NOMO-1 (cell line): ENCODE measurements around the gene VIPR2.
A peak's percentile ranks its signal among the peaks of the same experiment; 100 is the strongest.

ENCODE experiments used
- DNase-seq, 2 experiments: peaks; one replicate each; lab custom pipeline; 2025; ENCODE audit not compliant: unreplicated experiment in 2 of 2; lab: John Stamatoyannopoulos, UW

Gene VIPR2

GRCh38 chr7:159028508-159029401 lies 115.9 kb downstream of the VIPR2 start:
- DNase-seq = no peak

DNA sequence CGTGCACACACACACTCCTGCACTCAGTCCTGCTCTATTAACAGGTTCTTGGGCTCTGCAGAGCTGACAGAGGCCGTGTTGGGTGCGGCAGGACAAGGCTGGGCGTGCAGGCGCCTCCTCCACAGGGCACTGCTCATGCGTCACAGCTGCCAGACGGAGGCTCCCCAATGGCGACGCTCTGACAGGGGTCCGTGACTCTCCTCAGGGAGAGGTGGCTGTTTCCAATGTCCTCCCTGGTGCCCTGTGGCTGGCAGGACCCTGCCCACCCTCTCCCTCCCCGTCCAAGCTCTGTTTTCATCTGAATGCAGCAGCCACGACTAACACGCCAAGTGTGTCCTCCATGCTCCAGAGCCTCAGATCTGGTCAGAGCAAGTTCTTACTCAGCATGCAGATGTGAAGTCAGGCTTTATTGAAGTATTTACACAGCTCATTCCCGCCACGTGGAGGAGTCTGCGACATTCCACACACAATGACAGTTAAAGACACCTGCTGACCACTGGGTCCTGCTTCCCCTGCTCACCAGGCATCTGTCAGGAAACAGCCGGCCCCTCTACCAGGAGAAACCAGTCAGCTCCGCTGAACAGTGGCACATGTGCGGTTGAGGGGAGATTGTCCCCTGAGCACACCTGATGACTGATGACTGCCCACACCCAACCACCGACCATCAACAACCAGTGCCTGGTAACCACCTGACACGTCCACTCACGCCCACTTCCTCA lies 116.7 kb downstream of the VIPR2 start:
- DNase-seq = no peak

GRCh38 chr7:159027056-159027788 lies 117.4 kb downstream of the VIPR2 start:
- DNase-seq = no peak

DNA sequence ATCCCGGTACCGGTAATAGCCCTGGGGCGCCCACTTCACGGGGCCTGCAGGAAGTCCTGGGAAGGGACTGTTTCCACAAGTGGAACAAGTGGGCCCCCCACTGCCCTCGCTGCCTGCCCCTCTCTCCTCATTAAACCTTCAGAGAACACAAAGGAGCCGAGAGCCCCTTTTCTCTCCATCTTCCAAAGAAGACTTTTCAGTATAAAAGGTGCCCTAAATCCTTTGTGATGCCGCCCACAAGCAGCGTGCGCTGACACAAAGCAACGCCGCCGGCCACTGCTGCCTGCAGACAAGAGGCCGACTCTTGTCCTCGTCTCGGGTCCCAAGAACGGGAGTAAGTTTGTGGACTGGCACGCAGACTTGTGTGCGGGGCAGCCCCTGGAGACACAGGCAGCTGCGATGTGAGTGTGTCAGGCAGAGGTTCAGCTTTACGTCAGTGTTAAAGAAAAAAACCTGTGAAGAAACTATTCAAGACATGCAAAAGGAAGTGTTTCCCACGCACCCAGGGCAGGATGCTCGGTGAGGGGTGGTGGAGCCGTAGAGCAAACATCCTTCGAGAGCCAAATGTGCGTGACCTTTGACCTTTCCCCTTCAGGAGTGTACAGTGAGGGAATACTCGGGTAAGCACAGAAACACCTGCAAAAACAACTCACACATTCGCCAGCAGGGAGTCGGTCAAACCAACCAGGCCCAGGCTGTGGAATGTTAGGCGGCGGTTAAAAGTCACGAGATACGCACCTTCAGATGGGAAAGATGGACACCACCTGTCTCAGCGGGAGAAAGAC lies 118.2 kb downstream of the VIPR2 start:
- no peak for DNase-seq

GRCh38 chr7:159025161-159025779 lies 119.4 kb downstream of the VIPR2 start:
- DNase-seq = peak; percentile 49 to 78

- no peak for DNase-seq
Measured at GRCh38 chr7:159024280-159024951, 120.3 kb downstream of the VIPR2 start.

DNA sequence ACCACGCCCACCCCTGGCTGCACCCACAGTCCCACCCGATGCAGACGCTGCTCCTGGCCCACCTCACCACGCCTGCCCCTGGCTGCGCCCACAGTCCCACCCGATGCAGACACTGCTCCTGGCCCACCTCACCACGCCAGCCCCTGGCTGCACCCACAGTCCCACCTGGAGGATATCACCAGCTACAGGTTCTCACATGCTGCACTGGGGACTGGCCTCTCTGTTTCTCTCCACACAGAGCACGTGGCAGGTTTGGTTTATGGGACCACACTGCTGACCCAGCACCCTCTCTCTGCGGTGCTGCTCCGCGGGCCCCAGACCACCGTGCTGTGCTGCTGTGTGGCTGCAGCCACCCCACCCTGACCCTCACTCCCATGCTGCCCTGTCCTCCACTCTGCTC lies 120.9 kb downstream of the VIPR2 start:
- no peak for DNase-seq

DNA sequence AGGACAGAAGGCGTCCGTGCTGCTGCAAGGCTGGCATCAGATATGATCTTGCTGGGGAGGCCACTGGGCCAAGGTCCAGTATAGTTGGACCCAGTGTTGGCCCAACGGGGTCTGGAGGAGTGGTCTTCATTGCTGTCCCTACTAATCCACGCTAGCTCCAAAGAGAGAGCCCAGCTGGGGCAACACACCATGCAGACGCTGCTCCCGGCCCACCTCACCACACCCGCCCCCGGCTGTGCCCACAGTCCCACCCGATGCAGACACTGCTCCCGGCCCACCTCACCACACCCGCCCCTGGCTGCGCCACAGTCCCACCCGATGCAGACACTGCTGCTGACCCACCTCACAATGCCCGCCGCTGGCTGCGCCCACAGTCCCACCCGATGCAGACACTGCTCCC lies 121.5 kb downstream of the VIPR2 start:
- DNase-seq = no peak

GRCh38 chr7:159022238-159022993 lies 122.3 kb downstream of the VIPR2 start:
- DNase-seq = no peak

GRCh38 chr7:159020987-159021386 lies 123.7 kb downstream of the VIPR2 start:
- no peak for DNase-seq

GRCh38 chr7:159019111-159019510 lies 125.6 kb downstream of the VIPR2 start:
- no peak for DNase-seq

GRCh38 chr7:159017741-159018140 lies 126.9 kb downstream of the VIPR2 start:
- no peak for DNase-seq

DNA sequence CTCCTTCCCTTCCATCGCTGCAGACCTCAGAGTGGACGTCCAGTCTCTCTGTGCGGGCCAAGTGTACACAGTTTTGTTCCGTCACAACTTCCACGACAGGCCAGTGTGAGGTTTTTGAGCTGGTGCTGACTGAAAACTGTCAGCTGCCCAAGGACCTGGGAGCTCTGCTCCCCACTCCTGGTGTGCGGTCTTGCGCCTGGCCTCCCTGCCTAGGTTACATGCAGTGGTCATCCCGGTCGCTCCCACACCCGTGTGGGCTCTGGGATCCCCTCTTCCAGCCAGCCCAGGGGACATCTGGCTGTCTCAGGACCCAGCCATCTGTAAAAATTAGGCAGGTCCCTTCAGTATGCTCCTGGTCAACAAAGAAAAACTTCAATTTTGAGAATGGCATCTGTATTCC lies 127.5 kb downstream of the VIPR2 start:
- DNase-seq = no peak

DNA sequence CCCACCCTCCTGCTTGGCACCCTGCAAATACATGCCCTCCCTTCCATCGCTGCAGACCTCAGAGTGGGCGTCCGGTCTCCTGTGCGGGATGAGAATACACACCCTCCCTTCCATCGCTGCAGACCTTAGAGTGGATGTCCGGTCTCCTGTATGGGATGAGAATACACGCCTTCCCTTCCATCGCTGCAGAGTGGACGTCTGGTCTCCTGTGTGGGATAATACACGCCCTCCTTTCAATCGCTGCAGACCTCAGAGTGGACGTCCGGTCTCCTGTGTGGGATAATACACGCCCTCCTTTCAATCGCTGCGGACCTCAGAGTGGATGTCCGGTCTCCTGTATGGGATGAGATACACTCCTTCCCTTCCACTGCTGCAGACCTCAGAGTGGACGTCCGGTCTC lies 128.1 kb downstream of the VIPR2 start:
- no peak for DNase-seq

GRCh38 chr7:159015454-159016410 lies 128.9 kb downstream of the VIPR2 start:
- DNase-seq = no peak

GRCh38 chr7:159015081-159015453 lies 129.6 kb downstream of the VIPR2 start:
- no peak for DNase-seq

DNA sequence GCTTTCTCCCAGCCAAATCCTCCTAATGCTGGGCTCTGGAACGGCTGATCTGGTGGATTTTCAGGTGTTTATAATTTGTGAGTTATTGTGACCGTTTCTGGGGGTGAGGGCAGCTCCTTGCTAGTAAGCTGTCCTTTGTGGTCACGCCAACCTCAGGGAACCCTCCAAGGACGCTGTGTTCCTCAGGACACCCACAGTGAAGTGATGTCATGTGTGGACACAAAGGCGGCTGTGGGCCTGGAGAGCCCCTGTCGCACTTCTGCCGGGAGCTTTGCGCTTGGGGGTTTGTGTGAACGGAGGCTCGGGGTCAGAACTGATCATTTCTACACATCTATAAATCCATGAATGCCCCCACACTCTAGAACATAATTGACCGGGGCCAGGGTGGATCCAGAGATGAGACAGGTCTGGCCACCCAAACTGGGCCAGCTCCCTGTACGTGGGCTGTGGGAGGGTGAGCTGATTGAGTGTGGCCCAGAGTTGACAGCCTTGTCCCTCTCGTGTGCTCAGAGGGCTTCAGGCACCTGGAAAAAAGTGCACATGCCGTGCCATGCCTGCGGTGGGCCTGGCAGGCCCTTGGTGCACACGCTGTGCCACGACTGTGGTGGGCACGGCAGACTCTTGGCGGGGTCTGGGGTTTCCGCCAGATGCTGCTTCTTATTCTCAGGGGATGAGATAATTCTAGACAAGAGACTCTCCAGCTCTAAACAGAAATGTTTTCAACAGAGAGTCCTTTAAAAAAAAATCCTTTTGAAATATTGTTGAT lies 130.2 kb downstream of the VIPR2 start:
- no peak for DNase-seq
